ENCODE measurements around the gene TENM4.

Gene TENM4

GRCh38 chr11:79472819-79473529 lies 32.1 kb upstream of the TENM4 start:
- no peak for TF ChIP-seq CTCF (IDR thresholded peaks at IDR 0.05; ENCODE audit: borderline replicate concordance, extremely low read depth, low read length, poor library complexity, severe bottlenecking)
- no peak for TF ChIP-seq EZH2 (IDR thresholded peaks at IDR 0.05; ENCODE audit: borderline replicate concordance, low read depth, low read length, severe bottlenecking)
- no peaks in the 10 kb centered on the region for H3K36me3 ChIP-seq (ENCODE audit: insufficient read depth, low read length)
- no peak for DNase-seq
- H4K20me1 ChIP-seq (ENCODE audit: insufficient read depth, low read length) = no peaks in the 10 kb centered on the region
- H3K4me2 ChIP-seq (ENCODE audit: insufficient read depth, low read length) = no peak overlapping the region
- H3K4me3 ChIP-seq (ENCODE audit: low read depth in 1 of 2, low read length in 2 of 2) = no peak overlapping the region
- H3K4me1 ChIP-seq (ENCODE audit: insufficient read depth, low read length) = no peaks in the 10 kb centered on the region
- H3K79me2 ChIP-seq (ENCODE audit: insufficient read depth, low read length) = no peaks in the 10 kb centered on the region
- H2AFZ ChIP-seq (ENCODE audit: low read depth, low read length) = no peak overlapping the region
- no peaks in the 10 kb centered on the region for H3K9me3 ChIP-seq (ENCODE audit: insufficient read depth, low read length, severe bottlenecking)
- ATAC-seq (ENCODE audit: insufficient read depth, low read depth) = no peak
- no peak overlapping the region for H3K9ac ChIP-seq (ENCODE audit: low read depth, low read length)
- H3K27me3 ChIP-seq (ENCODE audit: insufficient read depth, low read length, poor library complexity) = peaks cover 4% of the 10 kb centered on the region
- H3K27ac ChIP-seq (ENCODE audit: low read length) = no peak overlapping the region

GRCh38 chr11:79471071-79471844 lies 30.4 kb upstream of the TENM4 start:
- Histone ChIP-seq H3K4me1 (ENCODE audit: insufficient read depth, low read length) (no peaks in the 10 kb centered on the region), H3K4me2 (ENCODE audit: insufficient read depth, low read length) (no peak overlapping the region), H3K79me2 (ENCODE audit: insufficient read depth, low read length) (no peaks in the 10 kb centered on the region), H4K20me1 (ENCODE audit: insufficient read depth, low read length) (no peaks in the 10 kb centered on the region), H3K9ac (ENCODE audit: low read depth, low read length) (no peak overlapping the region), H2AFZ (ENCODE audit: low read depth, low read length) (no peak overlapping the region), H3K27ac (ENCODE audit: low read length) (no peak overlapping the region), H3K27me3 (ENCODE audit: insufficient read depth, low read length, poor library complexity) (peaks cover 4% of the 10 kb centered on the region), H3K36me3 (ENCODE audit: insufficient read depth, low read length) (no peaks in the 10 kb centered on the region), H3K9me3 (ENCODE audit: insufficient read depth, low read length, severe bottlenecking) (no peaks in the 10 kb centered on the region), H3K4me3 (ENCODE audit: low read depth in 1 of 2, low read length in 2 of 2) (no peak overlapping the region)
- DNase-seq = no peak
- ATAC-seq (ENCODE audit: insufficient read depth, low read depth) = no peak
- TF ChIP-seq CTCF (IDR thresholded peaks at IDR 0.05; ENCODE audit: borderline replicate concordance, extremely low read depth, low read length, poor library complexity, severe bottlenecking) = no peak
- no peak for TF ChIP-seq EZH2 (IDR thresholded peaks at IDR 0.05; ENCODE audit: borderline replicate concordance, low read depth, low read length, severe bottlenecking)

- Histone ChIP-seq H3K9me3 (ENCODE audit: insufficient read depth, low read length, severe bottlenecking) (no peaks in the 10 kb centered on the region), H3K79me2 (ENCODE audit: insufficient read depth, low read length) (no peaks in the 10 kb centered on the region)
These were observed 29.3 kb upstream of the TENM4 start for GRCh38 chr11:79470161-79470560.

More at GRCh38 chr11:79470161-79470560, 29.3 kb upstream of the TENM4 start:
- no peaks in the 10 kb centered on the region for H3K4me1 ChIP-seq (ENCODE audit: insufficient read depth, low read length)
- no peak for ATAC-seq (ENCODE audit: insufficient read depth, low read depth)
- H3K4me3 ChIP-seq (ENCODE audit: low read depth in 1 of 2, low read length in 2 of 2) = no peak overlapping the region
- H4K20me1 ChIP-seq (ENCODE audit: insufficient read depth, low read length) = no peaks in the 10 kb centered on the region
- H3K27me3 ChIP-seq (ENCODE audit: insufficient read depth, low read length, poor library complexity) = peaks cover 4% of the 10 kb centered on the region
- no peak for TF ChIP-seq CTCF (IDR thresholded peaks at IDR 0.05; ENCODE audit: borderline replicate concordance, extremely low read depth, low read length, poor library complexity, severe bottlenecking)
- no peak for TF ChIP-seq EZH2 (IDR thresholded peaks at IDR 0.05; ENCODE audit: borderline replicate concordance, low read depth, low read length, severe bottlenecking)
- no peak overlapping the region for H3K9ac ChIP-seq (ENCODE audit: low read depth, low read length)
- H3K27ac ChIP-seq (ENCODE audit: low read length) = no peak overlapping the region
- no peak overlapping the region for H2AFZ ChIP-seq (ENCODE audit: low read depth, low read length)
- no peak overlapping the region for H3K4me2 ChIP-seq (ENCODE audit: insufficient read depth, low read length)
- no peak for DNase-seq
- H3K36me3 ChIP-seq (ENCODE audit: insufficient read depth, low read length) = no peaks in the 10 kb centered on the region

Data from DND-41 (cell line).